ENCODE measurements around the gene KIAA1549. TPM values are rescaled to one million over a fixed set of nuclear protein-coding genes. Genes with fewer than 3 reads are reported as not detected.

KIAA1549 gene
- total RNA-seq, 1 experiment from 2014 or later: 18.7 TPM

- no peak for TF ChIP-seq ZSCAN18 (CRISPR knock-in tag; IDR thresholded peaks at IDR 0.05)
- no peak for TF ChIP-seq ZNF263 (CRISPR knock-in tag; IDR thresholded peaks at IDR 0.05; ENCODE audit: low read depth)
- TF ChIP-seq HMGXB4 (CRISPR knock-in tag; IDR thresholded peaks at IDR 0.05): no peak
- no peak for TF ChIP-seq AR (CRISPR knock-in tag; IDR thresholded peaks at IDR 0.05)
- TF ChIP-seq E2F5 (CRISPR knock-in tag; IDR thresholded peaks at IDR 0.05): no peak
- no peak for TF ChIP-seq IRF1 (CRISPR knock-in tag; IDR thresholded peaks at IDR 0.05)
- TF ChIP-seq ETV6 (CRISPR knock-in tag; IDR thresholded peaks at IDR 0.05): no peak
Observed at GRCh38 chr7:138918756-138919155, 62.4 kb downstream of the KIAA1549 start (continued).

- ATAC-seq (no peak), DNase-seq (ENCODE audit: low spot score) (no peak)
- Mint-ChIP-seq H3K27me3 (ENCODE audit: low read depth) (no peaks in the 10 kb centered on the region), H3K9me3 (peaks cover 5% of the 10 kb centered on the region; the same call in 1 of the 2 replicates), H3K4me1 (peaks cover 19% of the 10 kb centered on the region), H3K27ac (peak overlapping the region; percentile 26; the same call in 1 of the 2 replicates), H3K4me3 (no peak overlapping the region), H3K36me3 (peaks cover 44% of the 10 kb centered on the region)
- ChIA-PET POLR2A (no interaction called here), CTCF (no interaction called here)
- TF ChIP-seq USF2 (CRISPR knock-in tag; IDR thresholded peaks at IDR 0.05) (no peak), ATF3 (CRISPR knock-in tag; conservative IDR thresholded peaks at IDR 0.05) (no peak), ZNF532 (CRISPR knock-in tag; IDR thresholded peaks at IDR 0.05; ENCODE audit: borderline replicate concordance) (no peak), ARID4B (CRISPR knock-in tag; IDR thresholded peaks at IDR 0.05; ENCODE audit: borderline replicate concordance) (no peak), MXD4 (CRISPR knock-in tag; IDR thresholded peaks at IDR 0.05; ENCODE audit: borderline replicate concordance) (no peak), JAZF1 (CRISPR knock-in tag; IDR thresholded peaks at IDR 0.05) (no peak), KAT7 (CRISPR knock-in tag; IDR thresholded peaks at IDR 0.05; ENCODE audit: borderline replicate concordance) (no peak), NFATC4 (CRISPR knock-in tag; IDR thresholded peaks at IDR 0.05) (no peak), CREB1 (CRISPR knock-in tag; IDR thresholded peaks at IDR 0.05) (no peak)
Observed at GRCh38 chr7:138918176-138918575, 63.0 kb downstream of the KIAA1549 start.

Data from WTC11 (cell line).